SW480 (cell line): ENCODE results near the gene AWAT1.
"Not testable (repeated sequence)": the region's sequence is repeated elsewhere in the genome, so short reads cannot be mapped to it uniquely, and the experiment has no call there.

Experiments
- DNase-seq: peaks from one replicate; pipeline ENCODE4 v3.0.0-alpha.2; 2016; ENCODE audit warnings: low spot score

AWAT1 gene

GRCh38 chrX:70262952-70263567 is 28.6 kb downstream of the AWAT1 start:
- peak; percentile 50 for DNase-seq

DNA sequence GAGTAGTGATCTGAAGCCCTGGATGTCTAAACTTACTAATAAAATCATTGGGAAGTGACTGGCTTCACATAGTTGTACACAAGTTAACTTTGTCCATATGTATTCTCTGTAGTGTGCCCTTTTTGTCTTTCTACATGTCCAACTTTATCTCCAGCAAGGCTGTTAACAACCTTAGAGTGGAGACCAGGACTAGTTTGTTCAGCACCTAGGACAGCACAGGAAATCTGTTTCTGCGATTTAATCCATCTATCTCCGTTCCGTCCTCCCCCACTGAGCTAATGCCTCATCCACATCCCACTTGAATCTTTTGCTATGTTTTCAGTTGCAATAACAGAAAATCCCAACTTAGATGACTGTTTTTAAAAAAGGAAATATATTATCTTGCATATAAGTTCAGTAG is 30.3 kb downstream of the AWAT1 start:
- DNase-seq, result no peak

DNA sequence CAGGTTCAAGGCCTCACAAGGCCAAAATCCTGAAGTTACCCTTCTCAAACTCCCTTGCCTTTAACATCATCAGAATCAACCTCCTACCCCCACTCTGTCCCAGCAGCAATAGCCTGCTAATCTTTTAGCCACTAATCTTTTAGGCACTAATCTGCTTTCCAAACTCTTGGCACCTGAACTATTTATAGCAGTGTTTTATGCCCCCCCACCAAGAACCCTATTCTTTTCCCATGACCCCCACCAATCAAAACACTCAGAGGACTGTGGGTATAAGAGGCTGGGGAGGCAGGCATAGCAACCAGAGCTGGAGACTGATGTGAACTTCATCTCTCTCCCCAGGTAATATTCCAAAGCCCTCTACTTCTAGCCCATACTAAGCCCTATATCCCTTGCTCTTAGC is 33.6 kb downstream of the AWAT1 start, which contains the start of gene ARR3:
TSS of gene ARR3 (plus strand) at position 301 of the 400 bp plus-strand sequence. CDS start 1,052 bp downstream, outside the sequence.
- DNase-seq, result no peak

DNA sequence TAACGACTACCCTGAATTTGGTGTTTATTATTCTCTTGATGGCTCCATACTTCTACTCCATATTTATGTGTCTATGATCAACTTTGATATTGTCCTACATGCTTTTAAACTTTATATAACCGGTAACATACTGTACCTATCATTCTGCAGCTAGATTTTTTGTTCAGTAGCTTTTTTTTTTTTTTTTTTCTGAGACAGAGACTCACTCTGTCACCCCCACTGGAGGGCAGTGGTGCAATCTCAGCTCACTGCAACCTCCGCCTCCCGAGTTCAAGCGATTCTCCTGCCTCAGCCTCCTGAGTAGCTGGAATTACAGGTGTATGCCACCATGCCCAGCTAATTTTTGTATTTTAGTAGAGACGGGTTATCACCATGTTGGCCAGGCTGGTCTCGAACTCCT is 39.6 kb downstream of the AWAT1 start:
- DNase-seq, result not testable (repeated sequence)

- DNase-seq, result no peak
These were observed 44.6 kb downstream of the AWAT1 start for GRCh38 chrX:70279081-70279480.

- no peak for DNase-seq
These were observed 46.1 kb downstream of the AWAT1 start for GRCh38 chrX:70280573-70280972.

DNA sequence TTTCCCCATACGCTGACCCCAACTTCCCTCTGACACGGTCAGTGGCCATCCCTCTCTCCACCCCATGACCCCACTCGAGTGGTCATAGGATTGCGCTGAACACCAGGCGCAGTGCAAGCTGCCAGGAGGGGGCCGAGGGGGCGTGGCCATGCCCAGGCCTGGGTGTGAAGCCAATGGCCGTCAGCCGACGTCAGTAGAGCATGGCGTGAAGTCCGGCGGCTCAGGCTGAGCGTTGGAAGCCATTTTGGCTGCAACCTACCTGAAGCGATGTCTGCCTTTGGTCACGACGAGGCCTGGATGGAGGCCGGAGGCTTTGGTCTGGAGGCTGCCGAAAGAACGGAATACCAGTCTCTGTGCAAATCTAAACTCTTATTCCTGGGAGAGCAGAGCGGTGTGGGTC is 47.5 kb downstream of the AWAT1 start, which contains the start of gene RAB41:
TSS of gene RAB41 (plus strand) at position 222 of the 400 bp plus-strand sequence. CDS start at position 268, 46 bp downstream.
- no peak for DNase-seq

GRCh38 chrX:70289168-70289792 is 54.8 kb downstream of the AWAT1 start:
- no peak for DNase-seq
